HepG2 (cell line): ENCODE measurements around the gene NCBP2. TPM values are rescaled to one million over a fixed set of nuclear protein-coding genes. Genes with fewer than 3 reads are reported as not detected.
A peak's percentile ranks its signal among the peaks of the same experiment; 100 is the strongest.

Experiments
- ARNTL ChIP-seq: sonication (generic); formaldehyde crosslinking; IDR thresholded peaks from 2 replicates; pipeline ENCODE4 v1.4.0; 2020; ENCODE audit warnings: mild to moderate bottlenecking, missing genetic modification reagents
- CC2D1A ChIP-seq: sonication (generic); formaldehyde crosslinking; IDR thresholded peaks from 2 replicates; pipeline ENCODE4 v1.8.1; 2023; ENCODE audit warnings: mild to moderate bottlenecking, missing genetic modification reagents
- GABPB1 ChIP-seq: IDR thresholded peaks from 2 replicates; pipeline ENCODE4 v1.6.1; 2016; ENCODE audit warnings: mild to moderate bottlenecking, missing genetic modification reagents, moderate library complexity, missing compliant biosample characterization
- HNRNPL ChIP-seq: fragments of 200-400 bp; formaldehyde crosslinking; IDR thresholded peaks from 2 replicates; pipeline ENCODE4 v1.6.1; 2017; ENCODE audit warnings: mild to moderate bottlenecking, low read depth, low read length
- MIXL1 ChIP-seq: IDR thresholded peaks from 2 replicates; pipeline ENCODE4 v1.6.1; 2016
- NFKBIZ ChIP-seq: IDR thresholded peaks from 2 replicates; pipeline ENCODE4 v1.6.1; 2018; ENCODE audit warnings: missing genetic modification reagents, missing compliant biosample characterization
- NONO ChIP-seq, 2 experiments: fragments of 450-650 bp in 1 of 2; sonication (generic) in 1 of 2; formaldehyde crosslinking in 1 of 2; IDR thresholded peaks in 1 of 2; conservative IDR thresholded peaks in 1 of 2; 2 replicates each; pipeline versions ENCODE4 v1.6.1 to v1.8.0; 2017 to 2022; ENCODE audit warnings: mild to moderate bottlenecking in 1 of 2, missing genetic modification reagents in 1 of 2, moderate library complexity in 1 of 2
- NR2F6 ChIP-seq, 2 experiments: IDR thresholded peaks; 2 replicates each; pipeline ENCODE4 v1.6.1; 2016; ENCODE audit warnings: antibody characterized with exemption in 1 of 2, mild to moderate bottlenecking in 1 of 2
- PATZ1 ChIP-seq: sonication (generic); formaldehyde crosslinking; IDR thresholded peaks from 2 replicates; pipeline ENCODE4 v1.4.0; 2020; ENCODE audit warnings: missing genetic modification reagents
- SAFB2 ChIP-seq: sonication (generic); formaldehyde crosslinking; IDR thresholded peaks from 2 replicates; pipeline ENCODE4 v1.5.1; 2020; ENCODE audit warnings: missing genetic modification reagents, low read depth, mild to moderate bottlenecking, borderline replicate concordance
- SALL1 ChIP-seq: sonication (generic); formaldehyde crosslinking; IDR thresholded peaks from 2 replicates; pipeline ENCODE4 v1.8.0; 2022; ENCODE audit warnings: mild to moderate bottlenecking, missing genetic modification reagents
- TEAD3 ChIP-seq: optimal IDR thresholded peaks from 2 replicates; pipeline ENCODE3; 2016; ENCODE audit warnings: borderline replicate concordance
- TP53 ChIP-seq: sonication (generic); formaldehyde crosslinking; conservative IDR thresholded peaks from 2 replicates; pipeline ENCODE4 v1.4.0; 2020; ENCODE audit warnings: missing genetic modification reagents
- ZBTB20 ChIP-seq: sonication (generic); formaldehyde crosslinking; IDR thresholded peaks from 2 replicates; pipeline ENCODE4 v1.8.1; 2023; ENCODE audit warnings: missing genetic modification reagents, low read depth, mild to moderate bottlenecking, borderline replicate concordance
- ZNF350 ChIP-seq: sonication (generic); formaldehyde crosslinking; IDR thresholded peaks from 2 replicates; pipeline ENCODE4 v1.4.0; 2020; ENCODE audit warnings: mild to moderate bottlenecking, low read depth, missing genetic modification reagents, borderline replicate concordance
- ZNF441 ChIP-seq: sonication (generic); formaldehyde crosslinking; IDR thresholded peaks from 2 replicates; pipeline ENCODE4 v1.7.0; 2021; ENCODE audit warnings: missing genetic modification reagents, borderline replicate concordance
- polyA plus RNA-seq, 8 experiments: library from polyadenylated mRNA; depleted of rRNA in 3 of 8; stranded (reverse) in 7 of 8; unstranded in 1 of 8; fragments of >200 nt; fragmentation: Illumina TruSeq in 4 of 8; extraction: Trizol in 4 of 8; gene quantifications; 2 replicates each; pipeline versions ENCODE4 v1.2.1 to v1.2.3, GENCODE V29; 2011 to 2016; ENCODE audit warnings: low read depth in 4 of 8, missing spikeins in 1 of 8, mixed read lengths in 1 of 8; ENCODE audit not compliant: insufficient read depth in 1 of 8
- total RNA-seq, 5 experiments: library from RNA; depleted of rRNA; stranded (reverse); fragments of >200 nt; fragmentation: Illumina TruSeq; extraction: Trizol; gene quantifications; 2 replicates each; pipeline ENCODE4 v1.2.3, GENCODE V29; 2016; ENCODE audit warnings: low read depth in 1 of 5
- TF ChIP-seq, protein P1 (sequence below): sonication (generic); formaldehyde crosslinking; IDR thresholded peaks from 2 replicates; pipeline ENCODE4 v1.4.0; 2020; ENCODE audit warnings: missing genetic modification reagents
- TF ChIP-seq, protein P2 (sequence below): sonication (generic); formaldehyde crosslinking; IDR thresholded peaks from 2 replicates; pipeline ENCODE4 v1.4.0; 2020; ENCODE audit warnings: missing genetic modification reagents

NCBP2 gene
- total and polyA plus RNA-seq, 2 of the 13 experiments (the other 11 are each of a cell fraction or from before 2014, with no cell fraction given): 58.7 to 95.5 TPM

DNA sequence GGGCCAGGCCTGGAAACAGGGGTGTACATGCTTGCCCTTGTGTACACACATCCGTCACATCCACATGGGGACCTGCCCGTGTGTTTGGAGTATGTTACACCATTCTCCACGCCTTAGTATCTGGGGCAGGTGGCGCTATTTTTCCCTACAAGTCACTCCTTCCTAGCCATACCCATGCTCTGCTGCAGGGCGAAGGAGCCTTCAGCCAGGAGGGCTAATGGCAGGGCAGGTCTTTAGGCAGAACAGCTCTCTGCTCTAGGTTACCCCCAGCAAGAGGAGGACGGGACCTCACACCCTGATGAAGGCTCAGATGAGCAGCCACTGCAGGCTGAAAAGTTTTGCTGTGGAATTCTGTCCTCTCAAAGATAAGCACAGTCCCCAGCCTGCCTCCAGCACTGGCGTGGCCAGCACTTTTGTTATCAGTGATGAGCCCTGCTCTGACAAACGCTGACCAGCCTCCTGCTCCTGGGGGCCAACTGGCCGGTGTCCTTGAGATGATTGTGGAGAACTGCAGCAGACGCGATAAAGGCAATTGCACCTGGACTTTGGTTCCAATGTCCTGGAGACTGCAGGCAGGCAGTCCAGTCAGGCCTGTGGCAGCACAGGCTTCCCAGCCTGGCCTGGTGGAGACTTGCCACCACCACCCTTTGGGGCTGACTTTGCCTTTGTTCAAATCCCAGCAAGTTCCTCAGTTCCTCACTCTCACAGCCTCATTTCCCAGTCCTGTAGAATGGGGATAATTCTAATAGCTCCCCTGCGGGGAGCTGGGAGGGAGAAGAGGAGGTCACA, 46.1 kb upstream of the NCBP2 start (continued):
- TF ChIP-seq NR2F6 (IDR thresholded peaks at IDR 0.05) (no peak), NR2F6 (CRISPR knock-in tag; IDR thresholded peaks at IDR 0.05) (peak; percentile 4; the same call in 1 of the 2 replicates), SAFB2 (CRISPR knock-in tag) (peak; percentile 73; the same call in 1 of the 2 replicates), TP53 (0 out of 2 replicates have a peak, but pooled peaks have one; percentile 60), NFKBIZ (CRISPR knock-in tag) (0 out of 2 replicates have a peak, but pooled peaks have one; percentile 34), CC2D1A (CRISPR knock-in tag) (no peak), MIXL1 (peak; percentile 60; the same call in 1 of the 2 replicates), ZBTB20 (CRISPR knock-in tag) (0 out of 2 replicates have a peak, but pooled peaks have one; percentile 18), GABPB1 (CRISPR knock-in tag) (peak; percentile 14; the same call in 1 of the 2 replicates), ARNTL (CRISPR knock-in tag) (peak; percentile 65; the same call in 1 of the 2 replicates), ZNF441 (0 out of 2 replicates have a peak, but pooled peaks have one; percentile 24), PATZ1 (peak; percentile 81), TEAD3 (CRISPR knock-in tag) (peak; percentile 54), SALL1 (CRISPR knock-in tag) (peak; percentile 63), NONO (IDR thresholded peaks at IDR 0.05) (no peak), NONO (CRISPR knock-in tag; conservative IDR thresholded peaks at IDR 0.05) (peak; percentile 61; the same call in 1 of the 2 replicates), HNRNPL (0 out of 2 replicates have a peak, but pooled peaks have one; percentile 18), ZNF350 (CRISPR knock-in tag) (peak; percentile 21; the same call in 1 of the 2 replicates)
- TF ChIP-seq, protein P1, sequence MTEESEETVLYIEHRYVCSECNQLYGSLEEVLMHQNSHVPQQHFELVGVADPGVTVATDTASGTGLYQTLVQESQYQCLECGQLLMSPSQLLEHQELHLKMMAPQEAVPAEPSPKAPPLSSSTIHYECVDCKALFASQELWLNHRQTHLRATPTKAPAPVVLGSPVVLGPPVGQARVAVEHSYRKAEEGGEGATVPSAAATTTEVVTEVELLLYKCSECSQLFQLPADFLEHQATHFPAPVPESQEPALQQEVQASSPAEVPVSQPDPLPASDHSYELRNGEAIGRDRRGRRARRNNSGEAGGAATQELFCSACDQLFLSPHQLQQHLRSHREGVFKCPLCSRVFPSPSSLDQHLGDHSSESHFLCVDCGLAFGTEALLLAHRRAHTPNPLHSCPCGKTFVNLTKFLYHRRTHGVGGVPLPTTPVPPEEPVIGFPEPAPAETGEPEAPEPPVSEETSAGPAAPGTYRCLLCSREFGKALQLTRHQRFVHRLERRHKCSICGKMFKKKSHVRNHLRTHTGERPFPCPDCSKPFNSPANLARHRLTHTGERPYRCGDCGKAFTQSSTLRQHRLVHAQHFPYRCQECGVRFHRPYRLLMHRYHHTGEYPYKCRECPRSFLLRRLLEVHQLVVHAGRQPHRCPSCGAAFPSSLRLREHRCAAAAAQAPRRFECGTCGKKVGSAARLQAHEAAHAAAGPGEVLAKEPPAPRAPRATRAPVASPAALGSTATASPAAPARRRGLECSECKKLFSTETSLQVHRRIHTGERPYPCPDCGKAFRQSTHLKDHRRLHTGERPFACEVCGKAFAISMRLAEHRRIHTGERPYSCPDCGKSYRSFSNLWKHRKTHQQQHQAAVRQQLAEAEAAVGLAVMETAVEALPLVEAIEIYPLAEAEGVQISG (CRISPR knock-in tag): peak; percentile 79
- TF ChIP-seq, protein P2, sequence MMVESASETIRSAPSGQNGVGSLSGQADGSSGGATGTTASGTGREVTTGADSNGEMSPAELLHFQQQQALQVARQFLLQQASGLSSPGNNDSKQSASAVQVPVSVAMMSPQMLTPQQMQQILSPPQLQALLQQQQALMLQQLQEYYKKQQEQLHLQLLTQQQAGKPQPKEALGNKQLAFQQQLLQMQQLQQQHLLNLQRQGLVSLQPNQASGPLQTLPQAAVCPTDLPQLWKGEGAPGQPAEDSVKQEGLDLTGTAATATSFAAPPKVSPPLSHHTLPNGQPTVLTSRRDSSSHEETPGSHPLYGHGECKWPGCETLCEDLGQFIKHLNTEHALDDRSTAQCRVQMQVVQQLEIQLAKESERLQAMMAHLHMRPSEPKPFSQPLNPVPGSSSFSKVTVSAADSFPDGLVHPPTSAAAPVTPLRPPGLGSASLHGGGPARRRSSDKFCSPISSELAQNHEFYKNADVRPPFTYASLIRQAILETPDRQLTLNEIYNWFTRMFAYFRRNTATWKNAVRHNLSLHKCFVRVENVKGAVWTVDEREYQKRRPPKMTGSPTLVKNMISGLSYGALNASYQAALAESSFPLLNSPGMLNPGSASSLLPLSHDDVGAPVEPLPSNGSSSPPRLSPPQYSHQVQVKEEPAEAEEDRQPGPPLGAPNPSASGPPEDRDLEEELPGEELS (CRISPR knock-in tag): peak; percentile 67
